Tibial nerve (tissue), 4 donors: ENCODE measurements around the gene LRRC8E. TPM values are rescaled to one million over a fixed set of nuclear protein-coding genes. Genes with fewer than 3 reads are reported as not detected.

Source experiments
- DNase-seq, 2 donors: peaks; one replicate each; pipeline ENCODE4 v3.0.0-alpha.2; 2019; ENCODE audit warnings: low spot score in 2 of 2
- H3K27ac ChIP-seq, 4 donors: fragments of 200-600 bp; sonication (generic) in 3 of 4; one replicate each; pipeline ENCODE4 v1.5.1; 2017 to 2019; ENCODE audit warnings: mild to moderate bottlenecking in 1 of 4
- H3K27me3 ChIP-seq, 2 donors: fragments of 200-600 bp; sonication (generic) in 1 of 2; one replicate each; pipeline versions ENCODE4 v1.5.1 to v1.6.0; 2017 to 2019
- H3K36me3 ChIP-seq, 3 donors: fragments of 200-600 bp; sonication (generic); one replicate each; pipeline ENCODE4 v1.5.1; 2018 to 2019
- H3K4me1 ChIP-seq, 4 donors: fragments of 200-600 bp; sonication (generic) in 3 of 4; one replicate each; pipeline ENCODE4 v1.5.1; 2017 to 2019
- H3K4me3 ChIP-seq, 4 donors: fragments of 200-600 bp; sonication (generic) in 3 of 4; one replicate each; pipeline ENCODE4 v1.5.1; 2017 to 2019; ENCODE audit warnings: mild to moderate bottlenecking in 1 of 4, moderate library complexity in 1 of 4
- H3K9me3 ChIP-seq, 4 donors: fragments of 200-600 bp; sonication (generic) in 3 of 4; one replicate each; pipeline ENCODE4 v1.5.1; 2017 to 2019
- CTCF ChIP-seq, 5 experiments: fragments of 200-600 bp in 3 of 5; fragments of 450-650 bp in 2 of 5; sonication (generic) in 3 of 5; IDR thresholded peaks; one replicate each; pipeline ENCODE4 v1.5.1; 2016 to 2019; ENCODE audit warnings: antibody characterized with exemption in 5 of 5, mild to moderate bottlenecking in 3 of 5, moderate library complexity in 2 of 5
- EP300 ChIP-seq, 2 donors: sonication (generic); formaldehyde crosslinking; IDR thresholded peaks; one replicate each; pipeline ENCODE4 v1.6.1; 2017; ENCODE audit warnings: antibody characterized with exemption in 2 of 2, mild to moderate bottlenecking in 1 of 2
- POLR2A ChIP-seq, 2 donors: fragments of 450-650 bp; IDR thresholded peaks; one replicate each; pipeline ENCODE4 v1.6.1; 2017; ENCODE audit warnings: antibody characterized with exemption in 2 of 2, mild to moderate bottlenecking in 2 of 2, moderate library complexity in 2 of 2
- WGBS, 2 donors: methylation state at CpG; one replicate each; pipeline ENCODE4 v1.1.5; 2018; 5-methylcytosine and 5-hydroxymethylcytosine counted together
- total RNA-seq, 4 donors: library from RNA; depleted of rRNA; stranded (reverse); fragments of >200 nt; gene quantifications; one replicate each; pipeline ENCODE4 v1.1.0, GENCODE V29; 2016

LRRC8E gene
- total RNA-seq, 4 donors from 2014 or later, result 0.59 to 1.2 TPM; not detected in 2

- Histone ChIP-seq H3K27me3 (peaks cover 0 to 30% of the 10 kb centered on the region in 2 donors), H3K9me3 (no peaks in the 10 kb centered on the region), H3K4me3 (no peak overlapping the region), H3K4me1 (peaks cover 0 to under 1% (median 0%) of the 10 kb centered on the region in 4 donors), H3K27ac (no peak overlapping the region), H3K36me3 (no peaks in the 10 kb centered on the region)
- 85 to 88% methylated on average over 11 of the region's 11 CpGs for WGBS, 2 donors
- TF ChIP-seq EP300 (IDR thresholded peaks at IDR 0.05) (no peak), POLR2A (IDR thresholded peaks at IDR 0.05) (no peak), CTCF (IDR thresholded peaks at IDR 0.05) (no peak)
- no peak for DNase-seq
Measured at GRCh38 chr19:7897292-7897691, 9.0 kb downstream of the LRRC8E start.

- no peak overlapping the region for H3K27ac ChIP-seq
- H3K36me3 ChIP-seq, result no peaks in the 10 kb centered on the region
- no peak overlapping the region for H3K4me3 ChIP-seq
- H3K27me3 ChIP-seq, result peaks cover 0 to 13% of the 10 kb centered on the region in 2 donors
- WGBS, 2 donors, result 91 to 95% methylated on average over 16 of the region's 16 CpGs
- no peak for TF ChIP-seq EP300 (IDR thresholded peaks at IDR 0.05)
- TF ChIP-seq CTCF (IDR thresholded peaks at IDR 0.05), result no peak
- no peak for TF ChIP-seq POLR2A (IDR thresholded peaks at IDR 0.05)
- H3K4me1 ChIP-seq, result peaks cover 0 to 9% (median 3%) of the 10 kb centered on the region in 4 donors
- H3K9me3 ChIP-seq, result no peaks in the 10 kb centered on the region
- no peak for DNase-seq
Measured at GRCh38 chr19:7898967-7899366, 10.7 kb downstream of the LRRC8E start.

GRCh38 chr19:7899751-7900378 is 11.6 kb downstream of the LRRC8E start:
- 93 to 94% methylated on average over 15 to 28 of the region's 34 CpGs for WGBS, 2 donors
- peaks cover 0 to 15% (median 9%) of the 10 kb centered on the region in 4 donors for H3K4me1 ChIP-seq
- no peak overlapping the region for H3K4me3 ChIP-seq
- no peak overlapping the region for H3K27ac ChIP-seq
- DNase-seq, result no peak
- H3K27me3 ChIP-seq, result peaks cover 0 to 4% of the 10 kb centered on the region in 2 donors
- no peaks in the 10 kb centered on the region for H3K36me3 ChIP-seq
- H3K9me3 ChIP-seq, result no peaks in the 10 kb centered on the region
- TF ChIP-seq EP300 (IDR thresholded peaks at IDR 0.05) (no peak), POLR2A (IDR thresholded peaks at IDR 0.05) (no peak), CTCF (IDR thresholded peaks at IDR 0.05) (no peak)

- H3K4me3 ChIP-seq, result no peak overlapping the region
- H3K36me3 ChIP-seq, result no peaks in the 10 kb centered on the region
- peaks cover 0 to 21% (median 15%) of the 10 kb centered on the region in 4 donors for H3K4me1 ChIP-seq
- H3K27me3 ChIP-seq, result no peaks in the 10 kb centered on the region
- DNase-seq, result no peak
- 72 to 73% methylated on average over 18 to 19 of the region's 21 CpGs for WGBS, 2 donors
- no peak overlapping the region for H3K27ac ChIP-seq
- no peaks in the 10 kb centered on the region for H3K9me3 ChIP-seq
- TF ChIP-seq CTCF (IDR thresholded peaks at IDR 0.05) (no peak), EP300 (IDR thresholded peaks at IDR 0.05) (no peak), POLR2A (IDR thresholded peaks at IDR 0.05) (no peak)
Measured at GRCh38 chr19:7900401-7900870, 12.1 kb downstream of the LRRC8E start.

GRCh38 chr19:7900931-7901330 is 12.6 kb downstream of the LRRC8E start:
- Histone ChIP-seq H3K9me3 (no peaks in the 10 kb centered on the region), H3K27me3 (no peaks in the 10 kb centered on the region), H3K4me1 (peaks cover 0 to 26% (median 16%) of the 10 kb centered on the region in 4 donors), H3K4me3 (no peak overlapping the region), H3K36me3 (peaks cover 0 to 4% (median 0%) of the 10 kb centered on the region in 3 donors), H3K27ac (no peak overlapping the region)
- DNase-seq, result no peak
- no peak for TF ChIP-seq POLR2A (IDR thresholded peaks at IDR 0.05)
- no peak for TF ChIP-seq CTCF (IDR thresholded peaks at IDR 0.05)
- TF ChIP-seq EP300 (IDR thresholded peaks at IDR 0.05), result no peak
- 63 to 78% methylated on average over 3 of the region's 3 CpGs for WGBS, 2 donors
